GM19240 (cell line): Measurements from ENCODE around the gene SDSL.

Experiments used
- DNase-seq: peaks from one replicate; pipeline ENCODE4 v3.0.0; 2011; ENCODE audit warnings: low spot score; ENCODE audit not compliant: insufficient read length

The SDSL gene

DNA sequence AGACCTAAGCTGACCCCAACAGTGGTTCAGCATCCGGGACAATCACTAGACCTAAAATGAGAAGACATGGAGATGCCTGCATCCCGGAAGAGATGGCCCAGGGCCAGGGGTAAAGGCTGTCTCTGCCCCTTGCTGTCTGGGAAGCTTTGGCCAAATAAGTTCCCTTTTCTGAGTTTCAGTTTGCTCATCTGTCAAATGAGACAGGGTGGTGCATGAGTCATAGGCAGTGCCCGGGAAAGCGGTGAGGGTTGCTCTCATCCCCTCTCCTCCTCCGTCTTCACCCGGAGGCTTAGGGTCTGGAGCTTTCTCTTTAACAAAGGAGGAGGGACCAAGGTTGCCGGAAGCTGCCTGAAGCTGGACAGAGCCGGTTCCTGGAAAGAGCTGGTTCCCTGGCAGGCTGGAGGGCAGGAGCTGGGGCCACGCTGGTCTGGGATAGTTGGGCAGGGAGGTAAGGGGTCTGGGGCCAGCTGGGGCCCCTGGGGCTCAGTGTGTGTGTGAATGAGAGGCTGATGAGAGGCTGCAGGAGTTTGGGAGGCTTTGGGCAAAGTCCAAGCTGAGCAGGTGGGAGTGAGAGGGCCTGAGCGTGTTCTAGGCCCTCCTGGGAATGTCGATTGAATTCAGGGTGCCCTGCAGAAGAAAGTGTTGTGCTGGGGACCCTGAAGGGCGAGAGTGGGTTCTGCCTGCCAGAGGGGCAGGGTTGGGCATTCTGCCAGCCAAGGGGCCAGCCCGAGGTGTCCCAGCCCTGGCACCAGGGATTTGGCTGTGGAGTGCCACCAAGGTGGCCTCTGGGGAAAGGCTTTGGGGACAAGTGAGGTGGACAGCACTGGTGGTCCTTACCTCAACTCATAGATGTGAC is at the start of gene SDSL:
TSS of gene SDSL (plus strand) at position 351 of the 856 bp plus-strand sequence. CDS start 5,603 bp downstream, outside the sequence.
- peak; percentile 57 for DNase-seq

- DNase-seq = no peak
Observed at GRCh38 chr12:113373440-113373839, 48.7 kb upstream of the SDSL start.

DNA sequence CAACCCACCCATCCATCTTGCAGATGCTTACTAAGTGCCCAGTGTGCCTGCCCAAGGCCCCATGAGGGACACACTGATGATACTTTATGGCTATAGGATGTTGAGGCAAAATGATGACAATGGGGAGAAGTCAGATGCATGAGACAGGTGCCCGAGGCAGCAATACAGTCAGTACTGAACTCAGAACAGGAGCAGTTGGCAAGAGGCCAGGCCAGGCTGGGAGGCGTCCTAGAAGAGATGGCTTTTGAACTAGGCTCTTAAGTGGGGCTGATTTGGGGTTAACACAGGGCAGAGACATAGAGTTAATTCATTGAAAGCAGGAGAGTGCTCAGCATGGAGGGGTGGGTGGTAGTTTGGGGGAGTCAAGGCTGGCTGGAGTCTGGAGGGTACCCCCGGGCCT is 48.2 kb upstream of the SDSL start:
- no peak for DNase-seq

DNA sequence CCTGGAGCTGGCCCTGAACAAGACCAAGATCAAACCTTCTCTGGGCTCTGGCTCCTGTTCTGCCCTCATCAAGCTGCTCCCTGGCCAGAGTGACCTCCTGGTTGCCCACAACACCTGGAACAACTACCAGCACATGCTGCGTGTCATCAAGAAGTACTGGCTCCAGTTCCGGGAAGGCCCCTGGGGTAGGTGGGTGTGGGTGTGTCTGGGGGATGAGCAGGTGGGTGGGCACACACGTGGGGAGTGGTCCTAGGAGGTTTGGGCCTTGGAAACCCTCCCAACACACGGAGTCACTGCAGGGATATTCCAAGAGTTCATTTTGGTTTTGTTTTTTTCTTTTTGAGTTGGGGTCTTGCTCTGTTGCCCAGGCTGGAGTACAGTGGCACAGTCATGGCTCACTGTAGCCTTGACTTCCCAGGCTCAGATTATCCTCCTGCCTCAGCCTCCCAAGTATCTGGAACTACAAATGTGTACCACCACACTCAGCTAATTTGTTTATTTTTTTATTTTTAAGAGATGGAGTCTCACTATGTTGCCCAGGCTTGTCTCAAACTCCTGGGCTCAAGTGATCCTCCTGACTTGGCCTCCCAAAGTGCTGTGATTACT is 47.3 kb upstream of the SDSL start:
- no peak for DNase-seq

DNA sequence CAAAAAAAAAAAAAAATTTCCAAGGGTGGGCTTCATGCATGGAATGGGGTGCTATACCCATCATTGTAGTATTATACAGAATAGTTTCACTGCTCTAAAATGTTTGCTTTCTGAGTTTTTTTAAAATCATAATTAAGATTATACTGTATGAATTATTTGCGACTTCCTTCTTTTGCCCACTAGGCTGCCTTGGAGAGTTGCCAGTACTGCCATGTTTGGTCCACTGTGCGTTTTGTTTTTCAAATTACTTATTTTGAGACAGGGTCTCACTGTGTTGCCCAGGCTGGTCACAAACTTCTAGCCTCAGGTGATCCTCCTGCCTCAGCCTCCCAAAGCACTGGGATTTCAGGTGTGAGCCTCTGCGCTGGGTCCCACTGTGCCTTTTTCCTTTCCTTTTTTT is 43.9 kb upstream of the SDSL start:
- no peak for DNase-seq

GRCh38 chr12:113381220-113381619 is 41.0 kb upstream of the SDSL start:
- DNase-seq = no peak

GRCh38 chr12:113382206-113382605 is 40.0 kb upstream of the SDSL start:
- DNase-seq = no peak

DNA sequence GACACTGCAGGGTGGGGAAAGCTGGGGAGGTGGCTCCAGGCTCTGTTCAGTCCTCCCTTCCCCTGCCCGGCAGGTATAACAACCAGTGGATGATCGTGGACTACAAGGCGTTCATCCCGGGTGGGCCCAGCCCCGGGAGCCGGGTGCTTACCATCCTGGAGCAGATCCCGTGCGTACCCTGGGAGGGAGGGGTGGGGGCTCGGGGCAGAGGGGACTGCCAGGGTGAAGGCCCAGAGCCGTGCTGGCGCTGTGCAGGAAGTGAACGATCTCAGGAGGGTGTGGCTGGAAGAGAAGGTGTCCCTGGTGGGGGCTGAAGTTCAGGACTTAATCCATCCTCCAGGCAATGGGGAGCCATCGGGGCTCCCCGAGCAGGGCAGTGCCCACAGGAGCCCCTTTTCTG is 37.4 kb upstream of the SDSL start:
- no peak for DNase-seq

DNA sequence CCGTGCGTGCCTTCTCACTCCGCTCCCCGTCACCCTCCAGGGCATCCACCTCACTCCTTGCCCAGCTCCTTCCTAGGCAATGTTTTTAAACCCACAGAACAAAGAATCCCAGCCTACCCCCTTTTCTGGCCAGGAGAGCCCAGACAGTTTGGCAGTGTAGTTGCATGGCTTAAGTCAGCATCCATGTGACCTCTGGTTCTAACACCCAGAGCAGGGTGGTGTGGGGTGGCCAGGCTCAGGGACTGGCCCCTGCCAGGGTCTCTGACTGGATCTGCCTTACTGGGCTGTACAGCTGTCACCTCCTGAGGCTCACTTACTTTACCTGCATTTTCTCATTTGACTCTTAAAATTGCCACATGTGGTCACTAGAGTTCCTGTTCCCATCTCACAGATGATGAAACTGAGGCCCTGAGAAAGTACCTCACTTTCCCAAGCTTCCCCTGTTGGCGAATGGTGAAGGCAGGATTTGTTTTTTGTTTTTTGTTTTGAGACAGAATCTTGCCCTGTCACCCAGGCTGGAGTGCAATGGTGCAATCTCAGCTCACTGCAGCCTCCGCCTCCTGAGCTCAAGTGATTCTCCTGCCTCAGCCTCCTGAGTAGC is 36.8 kb upstream of the SDSL start:
- DNase-seq = no peak

- no peak for DNase-seq
Observed at GRCh38 chr12:113386866-113387566, 35.2 kb upstream of the SDSL start.

GRCh38 chr12:113387631-113388030 is 34.5 kb upstream of the SDSL start:
- DNase-seq = no peak

DNA sequence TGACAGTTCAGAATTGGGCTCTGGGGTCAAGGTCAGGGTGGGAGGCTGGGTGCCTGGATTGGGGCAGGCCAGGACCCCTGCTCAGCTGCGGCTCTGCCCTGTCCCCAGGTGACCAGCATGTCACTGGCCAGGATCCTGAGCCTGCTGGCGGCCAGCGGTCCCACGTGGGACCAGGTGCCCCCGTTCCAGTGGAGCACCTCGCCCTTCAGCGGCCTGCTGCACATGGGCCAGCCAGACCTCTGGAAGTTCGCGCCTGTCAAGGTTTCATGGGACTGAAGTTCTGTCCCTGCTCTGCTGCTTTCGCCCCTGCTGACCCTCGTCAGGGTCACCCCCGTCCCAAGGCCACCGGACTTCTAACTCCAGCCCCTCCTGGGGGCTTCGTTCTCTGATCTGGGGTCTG is 33.8 kb upstream of the SDSL start:
- no peak for DNase-seq

GRCh38 chr12:113390064-113391043 is 31.8 kb upstream of the SDSL start:
- DNase-seq = no peak

GRCh38 chr12:113391145-113391544 is 31.0 kb upstream of the SDSL start:
- DNase-seq = no peak

DNA sequence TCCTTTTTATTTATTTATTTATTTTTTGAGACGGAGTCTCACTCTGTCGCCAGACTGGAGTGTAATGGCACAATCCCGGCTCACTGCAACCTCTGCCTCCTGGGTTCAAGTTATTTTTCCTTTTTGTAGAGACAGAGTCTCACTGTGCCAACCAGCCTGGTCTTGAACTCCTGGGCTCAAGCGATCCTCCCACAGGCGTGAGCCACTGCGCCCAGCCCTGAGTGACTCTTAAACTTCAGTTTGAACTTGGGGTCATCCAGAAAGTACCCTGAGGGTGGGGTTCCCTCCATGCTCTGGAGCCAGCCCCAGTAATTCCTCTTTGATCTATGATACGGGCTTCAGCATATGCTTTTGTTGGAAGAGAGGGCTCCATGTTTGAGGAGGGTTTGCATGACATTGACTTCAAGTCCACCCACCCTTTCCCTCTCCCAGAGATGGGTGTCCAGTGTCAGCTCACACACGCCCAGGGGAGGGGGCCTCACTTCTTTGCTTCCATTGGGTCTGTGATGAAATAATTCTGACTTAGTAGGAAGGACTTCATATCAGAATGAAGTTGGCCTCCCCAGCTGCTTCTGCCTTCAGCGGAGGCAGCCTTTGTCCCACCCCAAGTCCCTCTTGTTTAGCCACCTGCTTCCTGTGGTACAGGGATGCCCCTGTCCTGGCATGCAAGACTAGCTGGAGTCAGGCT is 30.4 kb upstream of the SDSL start:
- DNase-seq = no peak

DNA sequence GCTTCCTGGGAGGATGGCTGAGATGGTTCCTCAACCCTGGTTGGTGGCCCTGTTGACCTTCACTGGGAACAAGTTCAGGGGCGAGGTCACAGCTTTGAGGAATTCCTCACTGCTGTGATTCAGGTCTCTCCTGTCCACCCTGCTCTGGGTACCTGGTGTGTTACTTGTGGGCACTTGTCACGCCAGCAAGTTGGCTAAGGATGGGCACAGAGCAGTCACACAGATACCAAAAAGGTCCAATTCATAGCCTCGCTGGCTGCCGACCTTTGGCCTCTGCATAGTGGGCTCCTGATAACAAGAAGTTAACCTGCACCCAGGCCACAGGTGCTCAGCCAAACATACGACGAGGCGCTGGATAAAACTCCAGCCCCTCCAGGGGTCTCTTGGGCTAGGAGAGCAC is 29.7 kb upstream of the SDSL start:
- DNase-seq = no peak

GRCh38 chr12:113392988-113393579 is 29.1 kb upstream of the SDSL start:
- peak; percentile 33 for DNase-seq

DNA sequence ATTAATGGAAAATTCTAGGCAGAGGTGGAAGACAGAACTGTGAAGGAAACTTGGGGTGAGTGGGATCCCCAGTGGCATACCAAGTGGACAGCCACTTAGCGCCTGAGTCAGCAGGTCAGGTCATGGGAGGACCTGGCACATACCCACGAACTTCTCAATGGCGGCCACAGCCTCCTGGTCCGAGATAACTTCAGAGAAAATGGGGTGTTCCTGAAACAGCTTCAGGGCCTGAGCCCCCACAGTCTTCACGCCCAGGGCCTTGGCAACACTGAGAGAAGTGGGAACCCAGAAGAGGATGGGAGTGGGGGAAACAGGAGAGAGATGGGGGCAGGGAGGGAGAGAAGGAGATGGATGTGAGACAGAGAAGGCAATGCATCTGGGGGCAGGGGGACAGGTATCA is 28.4 kb upstream of the SDSL start:
- no peak for DNase-seq

- DNase-seq = no peak
Observed at GRCh38 chr12:113395119-113395518, 27.1 kb upstream of the SDSL start.

DNA sequence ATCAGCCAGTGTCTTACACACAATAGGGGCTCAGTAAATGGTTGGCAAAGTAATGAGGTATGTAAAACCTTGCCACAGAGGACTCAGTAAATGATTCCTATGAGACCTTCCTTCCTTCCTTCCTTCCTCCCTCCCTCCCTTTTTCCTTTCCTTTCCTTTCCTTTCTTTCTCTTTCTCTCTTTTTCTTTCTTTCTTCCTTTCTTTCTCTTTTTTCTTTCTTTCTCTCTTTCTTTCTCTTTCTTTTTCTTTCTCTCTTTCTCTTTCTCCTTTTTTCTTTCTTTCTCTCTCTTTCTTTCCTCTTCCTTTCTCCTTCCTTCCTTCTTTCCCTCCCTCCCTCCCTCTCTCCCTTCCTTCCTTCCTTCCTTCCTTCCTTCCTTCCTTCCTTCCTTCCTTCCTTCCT is 26.0 kb upstream of the SDSL start:
- DNase-seq = no peak
